ENCODE data around the gene THSD4.

GRCh38 chr15:71545223-71545760 lies 430.0 kb downstream of the THSD4 start:
- TF ChIP-seq RAD21 (conservative IDR thresholded peaks at IDR 0.05) (no peak), CTCF (IDR thresholded peaks at IDR 0.05; ENCODE audit: poor library complexity, severe bottlenecking) (no peak), EP300 (conservative IDR thresholded peaks at IDR 0.05; ENCODE audit: poor library complexity, severe bottlenecking) (no peak), EZH2 (IDR thresholded peaks at IDR 0.05; ENCODE audit: borderline replicate concordance, insufficient read depth, low read length, poor library complexity, severe bottlenecking) (no peak), SMC3 (conservative IDR thresholded peaks at IDR 0.05; ENCODE audit: poor library complexity) (no peak), TAF1 (IDR thresholded peaks at IDR 0.05; ENCODE audit: low read depth) (no peak), POLR2AphosphoS5 (IDR thresholded peaks at IDR 0.05) (no peak), REST (IDR thresholded peaks at IDR 0.05; ENCODE audit: borderline replicate concordance) (no peak), MXI1 (conservative IDR thresholded peaks at IDR 0.05; ENCODE audit: poor library complexity, severe bottlenecking) (no peak)

Data from neural cell (in vitro differentiated cells).